ENCODE measurements around the gene PRR12.

GRCh38 chr19:49666120-49666444, 75.1 kb downstream of the PRR12 start:
- TF ChIP-seq CTCF (IDR thresholded peaks at IDR 0.05) (peak in 1 of 12 donors; percentile 15), POLR2A (IDR thresholded peaks at IDR 0.05) (no peak)
